Panc1 (cell line): Measurements from ENCODE around the gene C1orf198. TPM values are rescaled to one million over a fixed set of nuclear protein-coding genes. Genes with fewer than 3 reads are reported as not detected.

Experiments used
- ATAC-seq: fragments of 200-7000 bp; cut with Tn5 transposase; 2 replicates; pipeline ENCODE4 v1.9.1; 2020; ENCODE audit warnings: mild to moderate bottlenecking, moderate library complexity
- BruUV-seq: library from RNA; stranded (reverse); fragments of 400-500 nt; replicated peaks from 2 replicates; lab custom pipeline; 2021; lab: Mats Ljungman, UMichigan
- CTCF ChIA-PET: fragments of 300-600 bp; sonication (Branson Sonifier 250); formaldehyde crosslinking; loops from one replicate; lab custom pipeline; 2022; ENCODE audit warnings: antibody characterized with exemption; lab: Charles Lee
- POLR2A ChIA-PET: fragments of 300-600 bp; sonication (Branson Sonifier 250); formaldehyde crosslinking; loops from one replicate; lab custom pipeline; 2022; ENCODE audit warnings: antibody characterized with exemption; lab: Charles Lee
- DNase-seq: peaks from one replicate; pipeline ENCODE4 v3.0.0-alpha.2; 2010; ENCODE audit warnings: low read depth, low spot score
- H3K27ac ChIP-seq: 2 replicates; pipeline ENCODE4 v1.5.1; 2011; ENCODE audit warnings: mild to moderate bottlenecking, low read length, inconsistent platforms
- H3K27me3 ChIP-seq: fragments of 200-500 bp; sonication (Bioruptor generic); 2 replicates; pipeline ENCODE4 v1.6.0; 2014; ENCODE audit warnings: low read length, inconsistent platforms; ENCODE audit not compliant: control insufficient read depth, insufficient read depth
- H3K36me3 ChIP-seq: fragments of 200-500 bp; sonication (Bioruptor generic); 2 replicates; pipeline ENCODE4 v1.5.1; 2014; ENCODE audit warnings: inconsistent platforms, mild to moderate bottlenecking, low read length, moderate library complexity; ENCODE audit not compliant: control insufficient read depth, insufficient read depth
- H3K4me1 ChIP-seq: 2 replicates; pipeline ENCODE4 v1.5.1; 2011; ENCODE audit warnings: inconsistent platforms, mild to moderate bottlenecking, low read length, moderate library complexity; ENCODE audit not compliant: control insufficient read depth, insufficient read depth
- H3K4me3 ChIP-seq, 2 experiments: 2 replicates each; pipeline ENCODE4 v1.5.1; 2011 to 2012; ENCODE audit warnings: low read depth in 2 of 2, low read length in 2 of 2, mild to moderate bottlenecking in 2 of 2, inconsistent platforms in 1 of 2, moderate library complexity in 1 of 2
- H3K9me3 ChIP-seq: fragments of 200-500 bp; sonication (Bioruptor generic); 2 replicates; pipeline ENCODE4 v1.5.1; 2014; ENCODE audit warnings: low read depth, mild to moderate bottlenecking, inconsistent platforms, low read length, moderate library complexity; ENCODE audit not compliant: control insufficient read depth, insufficient read depth
- CTCF ChIP-seq: fragments of 450-650 bp; IDR thresholded peaks from 2 replicates; pipeline ENCODE4 v1.5.1; 2017; ENCODE audit warnings: mild to moderate bottlenecking
- POLR2AphosphoS5 ChIP-seq: IDR thresholded peaks from 2 replicates; pipeline ENCODE4 v1.6.1; 2012; ENCODE audit warnings: mild to moderate bottlenecking, low read depth, low read length, moderate library complexity
- SIN3A ChIP-seq: IDR thresholded peaks from 2 replicates; pipeline ENCODE4 v1.6.1; 2012; ENCODE audit warnings: low read depth, mild to moderate bottlenecking, low read length, moderate library complexity, borderline replicate concordance; ENCODE audit not compliant: insufficient read depth
- TCF7L2 ChIP-seq: IDR thresholded peaks from 2 replicates; pipeline ENCODE4 v1.6.1; 2011; ENCODE audit warnings: mild to moderate bottlenecking, low read depth, low read length, inconsistent platforms
- in situ Hi-C: cut with HindIII; loops from 2 replicates; pipeline ENCODE4 v1.10.0; 2016; ENCODE audit warnings: low sequenced_read_pairs, low pct_unique_long_range_greater_than_20kb
- intact Hi-C: fragments of 100-400 bp; cut with micrococcal nuclease; formaldehyde crosslinking; loops from one replicate; pipeline ENCODE4 v1.10.0; 2022; ENCODE audit not compliant: unreplicated experiment
- total RNA-seq: library from RNA; stranded (reverse); gene quantifications from one replicate; pipeline ENCODE4 v1.2.1, GENCODE V29; 2021; ENCODE audit not compliant: unreplicated experiment
- TF ChIP-seq, protein P1 (sequence below), 2 experiments: IDR thresholded peaks; 2 replicates each; pipeline ENCODE4 v1.6.1; 2011 to 2012; ENCODE audit warnings: low read depth in 2 of 2, control low read depth in 1 of 2, low read length in 1 of 2, mild to moderate bottlenecking in 1 of 2, moderate library complexity in 1 of 2; ENCODE audit not compliant: insufficient read depth in 1 of 2

Gene C1orf198
- total RNA-seq, 1 experiment from 2014 or later, result 33.6 TPM

- H3K27ac ChIP-seq, result peak overlapping the region; percentile 72
- H3K4me1 ChIP-seq, result peaks cover 21% of the 10 kb centered on the region
- CTCF ChIA-PET, result no interaction called here
- H3K9me3 ChIP-seq, result no peaks in the 10 kb centered on the region
- no TSS peak for BruUV-seq
- POLR2A ChIA-PET, result interaction anchor here (0.7 kb wide), 1 partner anchor 123 kb away, joined by 3 read pairs; no protein-coding TSS in a partner anchor
- in situ Hi-C loops (no loop called here), intact Hi-C loops (no loop called here)
- no peaks in the 10 kb centered on the region for H3K36me3 ChIP-seq
- ATAC-seq (no peak), DNase-seq (no peak)
- H3K27me3 ChIP-seq, result no peaks in the 10 kb centered on the region
- TF ChIP-seq TCF7L2 (no peak), CTCF (no peak), POLR2AphosphoS5 (no peak), SIN3A (no peak)
- TF ChIP-seq, protein P1, sequence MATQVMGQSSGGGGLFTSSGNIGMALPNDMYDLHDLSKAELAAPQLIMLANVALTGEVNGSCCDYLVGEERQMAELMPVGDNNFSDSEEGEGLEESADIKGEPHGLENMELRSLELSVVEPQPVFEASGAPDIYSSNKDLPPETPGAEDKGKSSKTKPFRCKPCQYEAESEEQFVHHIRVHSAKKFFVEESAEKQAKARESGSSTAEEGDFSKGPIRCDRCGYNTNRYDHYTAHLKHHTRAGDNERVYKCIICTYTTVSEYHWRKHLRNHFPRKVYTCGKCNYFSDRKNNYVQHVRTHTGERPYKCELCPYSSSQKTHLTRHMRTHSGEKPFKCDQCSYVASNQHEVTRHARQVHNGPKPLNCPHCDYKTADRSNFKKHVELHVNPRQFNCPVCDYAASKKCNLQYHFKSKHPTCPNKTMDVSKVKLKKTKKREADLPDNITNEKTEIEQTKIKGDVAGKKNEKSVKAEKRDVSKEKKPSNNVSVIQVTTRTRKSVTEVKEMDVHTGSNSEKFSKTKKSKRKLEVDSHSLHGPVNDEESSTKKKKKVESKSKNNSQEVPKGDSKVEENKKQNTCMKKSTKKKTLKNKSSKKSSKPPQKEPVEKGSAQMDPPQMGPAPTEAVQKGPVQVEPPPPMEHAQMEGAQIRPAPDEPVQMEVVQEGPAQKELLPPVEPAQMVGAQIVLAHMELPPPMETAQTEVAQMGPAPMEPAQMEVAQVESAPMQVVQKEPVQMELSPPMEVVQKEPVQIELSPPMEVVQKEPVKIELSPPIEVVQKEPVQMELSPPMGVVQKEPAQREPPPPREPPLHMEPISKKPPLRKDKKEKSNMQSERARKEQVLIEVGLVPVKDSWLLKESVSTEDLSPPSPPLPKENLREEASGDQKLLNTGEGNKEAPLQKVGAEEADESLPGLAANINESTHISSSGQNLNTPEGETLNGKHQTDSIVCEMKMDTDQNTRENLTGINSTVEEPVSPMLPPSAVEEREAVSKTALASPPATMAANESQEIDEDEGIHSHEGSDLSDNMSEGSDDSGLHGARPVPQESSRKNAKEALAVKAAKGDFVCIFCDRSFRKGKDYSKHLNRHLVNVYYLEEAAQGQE (IDR thresholded peaks at IDR 0.05; ENCODE audit: insufficient read depth in 1 of 2, low read depth in 2 of 2, low read length in 1 of 2), result no peak
- H3K4me3 ChIP-seq, result no peak overlapping the region
Observed at GRCh38 chr1:230826166-230826875, 42.0 kb downstream of the C1orf198 start.

DNA sequence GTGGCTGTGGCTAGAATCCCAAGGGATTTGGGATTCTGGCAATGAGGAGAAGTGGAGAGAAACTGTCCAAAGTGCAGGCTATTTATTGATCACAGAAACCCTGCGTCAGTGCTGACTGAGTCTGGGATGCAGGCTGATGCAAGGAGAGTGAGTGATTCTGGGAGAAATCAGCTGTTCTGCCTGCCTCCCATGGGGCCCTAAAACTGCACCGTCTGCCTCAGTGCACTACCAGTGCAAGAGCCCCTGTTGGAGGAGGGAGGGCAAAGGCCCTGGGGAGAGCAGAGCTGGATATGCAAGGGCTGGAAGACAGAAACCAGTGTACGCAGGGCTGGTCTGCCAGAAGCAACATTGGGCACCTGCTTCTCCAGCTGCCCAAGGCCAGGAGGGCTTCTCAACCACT, 42.6 kb downstream of the C1orf198 start:
- BruUV-seq, result no TSS peak
- DNase-seq, result no peak
- intact Hi-C loops, result no loop called here
- ATAC-seq, result no peak
- Histone ChIP-seq H3K27me3 (no peaks in the 10 kb centered on the region), H3K36me3 (no peaks in the 10 kb centered on the region), H3K27ac (peak overlapping the region; percentile 72), H3K4me1 (peaks cover 21% of the 10 kb centered on the region), H3K9me3 (no peaks in the 10 kb centered on the region), H3K4me3 (no peak overlapping the region)
- CTCF ChIA-PET, result no interaction called here
- POLR2A ChIA-PET, result no interaction called here
- TF ChIP-seq TCF7L2 (no peak), CTCF (no peak), POLR2AphosphoS5 (no peak), SIN3A (no peak)
- TF ChIP-seq, protein P1 (IDR thresholded peaks at IDR 0.05; ENCODE audit: insufficient read depth in 1 of 2, low read depth in 2 of 2, low read length in 1 of 2), result no peak
- in situ Hi-C loops, result no loop called here
